ENCODE data around the gene APH1B.

The APH1B gene

GRCh38 chr15:63308491-63308890 is 31.1 kb downstream of the APH1B start:
- no peak overlapping the region for H2AFZ ChIP-seq (ENCODE audit: low read depth, low read length)
- H3K27me3 ChIP-seq (ENCODE audit: low read depth, low read length) = no peaks in the 10 kb centered on the region
- no peak overlapping the region for H3K4me2 ChIP-seq (ENCODE audit: low read length)
- no peak overlapping the region for H3K9ac ChIP-seq (ENCODE audit: low read length)
- TF ChIP-seq CTCF (IDR thresholded peaks at IDR 0.05; ENCODE audit: low read depth, low read length) = no peak
- no peak for TF ChIP-seq EZH2phosphoT487 (IDR thresholded peaks at IDR 0.05; ENCODE audit: low read depth)
- no peaks in the 10 kb centered on the region for H4K20me1 ChIP-seq (ENCODE audit: insufficient read depth, low read length)
- peaks cover 4% of the 10 kb centered on the region for H3K36me3 ChIP-seq (replicated peaks; ENCODE audit: low read depth, low read length)
- H3K4me3 ChIP-seq (ENCODE audit: low read length) = no peak overlapping the region
- no peaks in the 10 kb centered on the region for H3K79me2 ChIP-seq (ENCODE audit: low read length)
- H3K9me3 ChIP-seq (ENCODE audit: insufficient read depth, low read length) = no peaks in the 10 kb centered on the region
- H3K27ac ChIP-seq (ENCODE audit: low read length) = no peak overlapping the region
- H3K4me1 ChIP-seq (ENCODE audit: low read length) = no peaks in the 10 kb centered on the region

- Histone ChIP-seq H3K27me3 (ENCODE audit: low read depth, low read length) (no peaks in the 10 kb centered on the region), H2AFZ (ENCODE audit: low read depth, low read length) (no peak overlapping the region), H3K4me2 (ENCODE audit: low read length) (no peak overlapping the region), H4K20me1 (ENCODE audit: insufficient read depth, low read length) (no peaks in the 10 kb centered on the region), H3K36me3 (replicated peaks; ENCODE audit: low read depth, low read length) (peaks cover 4% of the 10 kb centered on the region), H3K79me2 (ENCODE audit: low read length) (no peaks in the 10 kb centered on the region), H3K9ac (ENCODE audit: low read length) (no peak overlapping the region), H3K9me3 (ENCODE audit: insufficient read depth, low read length) (no peaks in the 10 kb centered on the region), H3K27ac (ENCODE audit: low read length) (no peak overlapping the region), H3K4me1 (ENCODE audit: low read length) (no peaks in the 10 kb centered on the region), H3K4me3 (ENCODE audit: low read length) (no peak overlapping the region)
- no peak for TF ChIP-seq CTCF (IDR thresholded peaks at IDR 0.05; ENCODE audit: low read depth, low read length)
- TF ChIP-seq EZH2phosphoT487 (IDR thresholded peaks at IDR 0.05; ENCODE audit: low read depth) = no peak
Observed at GRCh38 chr15:63308947-63309346, 31.5 kb downstream of the APH1B start.

GRCh38 chr15:63310646-63311045 is 33.2 kb downstream of the APH1B start:
- H3K36me3 ChIP-seq (replicated peaks; ENCODE audit: low read depth, low read length) = peaks cover 3% of the 10 kb centered on the region
- H3K4me2 ChIP-seq (ENCODE audit: low read length) = no peak overlapping the region
- H3K9me3 ChIP-seq (ENCODE audit: insufficient read depth, low read length) = no peaks in the 10 kb centered on the region
- no peaks in the 10 kb centered on the region for H4K20me1 ChIP-seq (ENCODE audit: insufficient read depth, low read length)
- H3K79me2 ChIP-seq (ENCODE audit: low read length) = no peaks in the 10 kb centered on the region
- no peak overlapping the region for H3K27ac ChIP-seq (ENCODE audit: low read length)
- H3K9ac ChIP-seq (ENCODE audit: low read length) = no peak overlapping the region
- TF ChIP-seq CTCF (IDR thresholded peaks at IDR 0.05; ENCODE audit: low read depth, low read length) = no peak
- TF ChIP-seq EZH2phosphoT487 (IDR thresholded peaks at IDR 0.05; ENCODE audit: low read depth) = no peak
- 0 out of 2 replicates have a peak, but pooled peaks cover 3% of the 10 kb centered on the region for H3K27me3 ChIP-seq (ENCODE audit: low read depth, low read length)
- H3K4me3 ChIP-seq (ENCODE audit: low read length) = no peak overlapping the region
- no peaks in the 10 kb centered on the region for H3K4me1 ChIP-seq (ENCODE audit: low read length)
- H2AFZ ChIP-seq (ENCODE audit: low read depth, low read length) = no peak overlapping the region

- H3K4me3 ChIP-seq (ENCODE audit: low read length) = no peak overlapping the region
- no peaks in the 10 kb centered on the region for H3K9me3 ChIP-seq (ENCODE audit: insufficient read depth, low read length)
- no peak overlapping the region for H3K27ac ChIP-seq (ENCODE audit: low read length)
- no peaks in the 10 kb centered on the region for H3K79me2 ChIP-seq (ENCODE audit: low read length)
- TF ChIP-seq CTCF (IDR thresholded peaks at IDR 0.05; ENCODE audit: low read depth, low read length) (no peak), EZH2phosphoT487 (IDR thresholded peaks at IDR 0.05; ENCODE audit: low read depth) (no peak)
- H3K36me3 ChIP-seq (replicated peaks; ENCODE audit: low read depth, low read length) = no peaks in the 10 kb centered on the region
- H3K4me2 ChIP-seq (ENCODE audit: low read length) = no peak overlapping the region
- no peaks in the 10 kb centered on the region for H3K4me1 ChIP-seq (ENCODE audit: low read length)
- H2AFZ ChIP-seq (ENCODE audit: low read depth, low read length) = no peak overlapping the region
- no peak overlapping the region for H3K9ac ChIP-seq (ENCODE audit: low read length)
- H3K27me3 ChIP-seq (ENCODE audit: low read depth, low read length) = 0 out of 2 replicates have a peak, but pooled peaks cover 3% of the 10 kb centered on the region
- no peaks in the 10 kb centered on the region for H4K20me1 ChIP-seq (ENCODE audit: insufficient read depth, low read length)
Observed at GRCh38 chr15:63312286-63312685, 34.9 kb downstream of the APH1B start.

Data from OCI-LY3 (cell line).